HEK293T (cell line): ENCODE results near the gene DHTKD1.
"Not testable (repeated sequence)": the region's sequence is repeated elsewhere in the genome, so short reads cannot be mapped to it uniquely, and the experiment has no call there.

Experiments
- CTCF ChIA-PET: fragments of 350-600 bp; formaldehyde crosslinking; extraction: SDS; loops from one replicate; lab custom pipeline; 2021; ENCODE audit warnings: antibody characterized with exemption, inconsistent platforms; lab: Yijun Ruan, JAX
- POLR2A ChIA-PET: fragments of 350-600 bp; formaldehyde crosslinking; extraction: SDS; loops from one replicate; lab custom pipeline; 2020; ENCODE audit warnings: antibody characterized with exemption, inconsistent platforms; lab: Yijun Ruan, JAX
- DNase-seq: peaks from one replicate; pipeline ENCODE4 v3.0.0; 2012; ENCODE audit warnings: mixed read lengths; ENCODE audit errors: extremely low spot score
- ARNT ChIP-seq: fragments of 450-650 bp; IDR thresholded peaks from 2 replicates; pipeline ENCODE4 v1.6.1; 2017; ENCODE audit warnings: mild to moderate bottlenecking
- BHLHE40 ChIP-seq: fragments of 450-650 bp; IDR thresholded peaks from 2 replicates; pipeline ENCODE4 v1.6.1; 2016; ENCODE audit warnings: mild to moderate bottlenecking, moderate library complexity, borderline replicate concordance
- CTBP1 ChIP-seq: fragments of 450-650 bp; IDR thresholded peaks from 2 replicates; pipeline ENCODE4 v1.6.1; 2016; ENCODE audit warnings: borderline replicate concordance
- ELF4 ChIP-seq: fragments of 450-650 bp; IDR thresholded peaks from 2 replicates; pipeline ENCODE4 v1.6.1; 2017; ENCODE audit warnings: antibody characterized with exemption
- FOXA1 ChIP-seq: fragments of 450-650 bp; IDR thresholded peaks from 2 replicates; pipeline ENCODE4 v1.6.1; 2016; ENCODE audit warnings: mild to moderate bottlenecking
- FOXK2 ChIP-seq: fragments of 450-650 bp; IDR thresholded peaks from 2 replicates; pipeline ENCODE4 v1.6.1; 2016; ENCODE audit warnings: mild to moderate bottlenecking
- FOXM1 ChIP-seq: fragments of 450-650 bp; IDR thresholded peaks from 2 replicates; pipeline ENCODE4 v1.6.1; 2017; ENCODE audit warnings: mild to moderate bottlenecking, borderline replicate concordance
- HDGF ChIP-seq: fragments of 450-650 bp; IDR thresholded peaks from 2 replicates; pipeline ENCODE4 v1.6.1; 2017; ENCODE audit warnings: antibody characterized with exemption, borderline replicate concordance
- L3MBTL2 ChIP-seq: fragments of 450-650 bp; conservative IDR thresholded peaks from 2 replicates; pipeline ENCODE4 v1.6.1; 2016; ENCODE audit warnings: mild to moderate bottlenecking
- LEF1 ChIP-seq: fragments of 450-650 bp; IDR thresholded peaks from 2 replicates; pipeline ENCODE4 v1.6.1; 2017; ENCODE audit warnings: mild to moderate bottlenecking, borderline replicate concordance
- NFRKB ChIP-seq: fragments of 450-650 bp; IDR thresholded peaks from 2 replicates; pipeline ENCODE4 v1.6.1; 2016; ENCODE audit warnings: mild to moderate bottlenecking, moderate library complexity
- SP1 ChIP-seq: fragments of 450-650 bp; IDR thresholded peaks from 2 replicates; pipeline ENCODE4 v1.6.1; 2017
- SUZ12 ChIP-seq: fragments of 450-650 bp; IDR thresholded peaks from 2 replicates; pipeline ENCODE4 v1.6.1; 2016; ENCODE audit warnings: mild to moderate bottlenecking
- TARDBP ChIP-seq: fragments of 450-650 bp; IDR thresholded peaks from 2 replicates; pipeline ENCODE4 v1.6.1; 2016
- ZNF384 ChIP-seq: fragments of 450-650 bp; IDR thresholded peaks from 2 replicates; pipeline ENCODE4 v1.6.1; 2016
- TF ChIP-seq, protein P1 (sequence below): fragments of 450-650 bp; IDR thresholded peaks from 2 replicates; pipeline ENCODE4 v1.6.1; 2016

DHTKD1 gene

DNA sequence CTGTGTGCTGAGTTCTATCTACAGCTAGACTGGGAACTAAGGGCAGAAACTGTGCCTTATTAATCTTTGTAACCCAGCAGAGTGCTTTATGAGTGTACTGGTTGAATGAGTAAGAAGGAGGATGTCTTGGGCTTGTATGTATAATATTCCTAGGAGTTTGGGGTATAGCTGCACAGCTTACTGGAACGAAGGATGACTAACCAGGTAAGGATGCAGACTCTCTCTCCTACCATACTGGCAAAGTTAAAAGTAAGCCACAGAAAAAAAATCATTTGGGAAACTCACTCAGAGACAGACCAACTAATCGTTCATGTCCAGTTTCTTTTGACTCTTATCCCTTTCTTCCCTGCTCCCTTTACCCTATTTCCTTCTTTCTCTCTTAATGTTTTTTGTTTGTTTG lies 1.4 kb upstream of the DHTKD1 start:
- DNase-seq = no peak
- ChIA-PET POLR2A (interaction anchor here (1.0 to 3.0 kb wide), 2 partner anchors 25 to 36 kb away, joined by 3 to 22 read pairs; partner anchors contain the start of gene UPF2), CTCF (no interaction called here)
- TF ChIP-seq CTBP1 (no peak), SP1 (no peak), BHLHE40 (no peak), FOXK2 (no peak), HDGF (no peak), NFRKB (no peak), LEF1 (no peak), TARDBP (no peak), SUZ12 (no peak), FOXM1 (no peak)
- TF ChIP-seq, protein P1, sequence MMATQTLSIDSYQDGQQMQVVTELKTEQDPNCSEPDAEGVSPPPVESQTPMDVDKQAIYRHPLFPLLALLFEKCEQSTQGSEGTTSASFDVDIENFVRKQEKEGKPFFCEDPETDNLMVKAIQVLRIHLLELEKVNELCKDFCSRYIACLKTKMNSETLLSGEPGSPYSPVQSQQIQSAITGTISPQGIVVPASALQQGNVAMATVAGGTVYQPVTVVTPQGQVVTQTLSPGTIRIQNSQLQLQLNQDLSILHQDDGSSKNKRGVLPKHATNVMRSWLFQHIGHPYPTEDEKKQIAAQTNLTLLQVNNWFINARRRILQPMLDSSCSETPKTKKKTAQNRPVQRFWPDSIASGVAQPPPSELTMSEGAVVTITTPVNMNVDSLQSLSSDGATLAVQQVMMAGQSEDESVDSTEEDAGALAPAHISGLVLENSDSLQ = no peak

DNA sequence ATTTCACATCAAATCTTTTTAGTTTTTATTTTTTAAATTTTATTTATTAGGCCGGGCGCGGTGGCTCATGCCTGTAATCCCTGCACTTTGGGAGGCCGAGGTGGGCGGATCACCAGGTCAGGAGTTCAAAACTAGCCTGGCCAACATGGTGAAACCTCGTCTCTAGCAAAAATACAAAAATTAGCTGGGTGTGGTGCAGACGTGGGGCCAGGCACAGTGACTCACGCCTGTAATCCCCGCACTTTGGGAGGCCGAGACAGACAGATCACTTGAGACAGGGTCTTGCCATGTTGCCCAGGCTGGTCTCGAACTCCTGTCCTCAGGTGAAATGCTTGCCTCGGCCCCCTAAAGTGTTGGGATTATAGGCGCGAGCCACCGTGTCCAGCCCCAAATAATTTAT lies 2.7 kb downstream of the DHTKD1 start:
- DNase-seq, CTCF ChIA-PET: not testable (repeated sequence)
- POLR2A ChIA-PET = interaction anchor here (1.2 kb wide), 1 partner anchor 29 kb away, joined by 3 read pairs; the partner anchor contains the start of gene UPF2

DNA sequence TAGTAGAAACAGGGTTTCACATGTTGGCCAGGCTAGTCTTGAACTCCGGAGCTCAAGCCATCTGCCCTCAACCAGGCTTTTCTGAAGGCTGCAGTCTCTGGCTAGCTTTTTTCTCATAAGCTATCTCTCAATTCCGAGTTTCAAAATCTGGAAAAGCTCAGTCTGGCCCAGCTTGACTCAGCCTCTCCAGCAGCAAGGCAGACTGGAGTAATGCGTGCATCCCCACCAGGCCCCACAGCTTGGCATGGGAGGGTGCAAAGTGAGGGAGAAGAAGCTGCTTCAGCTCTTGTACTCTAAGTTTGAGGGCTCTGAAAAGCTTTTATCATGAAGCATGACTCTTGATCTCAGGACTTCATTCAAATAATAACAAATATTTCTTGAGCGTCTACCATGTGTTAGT lies 4.8 kb downstream of the DHTKD1 start:
- ChIA-PET POLR2A (interaction anchor here (1.2 kb wide), 1 partner anchor 30 kb away, joined by 4 read pairs; no protein-coding TSS in a partner anchor), CTCF (no interaction called here)
- no peak for TF ChIP-seq L3MBTL2
- TF ChIP-seq FOXA1 = no peak
- TF ChIP-seq, protein P1 = no peak
- TF ChIP-seq FOXK2 = no peak
- TF ChIP-seq NFRKB = no peak
- TF ChIP-seq BHLHE40 = no peak
- TF ChIP-seq HDGF = no peak
- no peak for DNase-seq

DNA sequence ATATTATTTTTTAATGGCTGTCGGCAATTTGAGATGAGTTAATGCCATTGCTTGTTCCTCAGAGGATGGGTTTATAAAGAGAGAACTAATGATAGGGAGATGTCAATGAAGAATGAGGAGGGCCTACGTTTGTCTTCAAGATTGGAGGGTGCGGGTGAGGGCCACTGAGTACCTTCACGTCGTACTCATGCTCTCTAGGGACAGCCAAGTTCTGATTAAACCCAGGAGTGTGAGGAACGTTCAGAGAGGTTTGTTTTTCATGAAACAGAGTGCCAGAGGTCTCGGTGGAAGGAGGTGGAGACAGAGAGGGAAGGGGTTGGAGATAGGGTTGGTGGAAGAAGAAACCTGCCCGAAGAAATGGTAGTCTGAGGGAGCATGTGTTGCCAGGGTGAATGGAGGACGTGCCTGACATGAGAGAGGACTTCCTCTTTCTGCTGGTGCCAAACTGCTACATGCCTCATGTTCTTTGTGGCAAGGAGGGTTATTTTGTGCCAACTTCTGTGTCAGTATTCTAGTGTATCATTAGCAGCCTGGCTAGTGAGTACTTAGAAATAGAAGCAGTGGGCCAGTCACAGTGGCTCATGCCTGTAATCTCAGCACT lies 8.9 kb downstream of the DHTKD1 start:
- no peak for DNase-seq
- ChIA-PET CTCF (no interaction called here), POLR2A (no interaction called here)
- TF ChIP-seq SP1 = no peak
- no peak for TF ChIP-seq SUZ12
- TF ChIP-seq FOXA1 = no peak

DNA sequence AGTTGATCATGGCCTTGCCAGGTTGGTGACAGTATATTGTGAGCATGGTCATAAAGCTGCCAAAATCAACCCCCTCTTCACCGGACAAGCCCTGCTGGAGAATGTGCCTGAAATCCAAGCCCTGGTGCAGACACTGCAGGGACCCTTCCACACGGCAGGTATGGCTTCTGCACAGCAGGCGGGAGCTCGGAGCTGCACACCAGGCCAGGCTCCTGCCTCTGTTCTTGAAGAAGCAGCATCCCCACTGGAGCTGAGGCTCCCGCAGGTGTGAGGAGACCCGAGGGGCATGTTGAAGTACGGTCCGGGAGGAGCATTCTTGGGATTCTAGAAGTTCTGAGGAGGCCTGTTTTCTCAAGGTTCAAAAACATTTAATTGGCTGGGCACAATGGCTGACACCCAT lies 12.7 kb downstream of the DHTKD1 start:
- no peak for DNase-seq
- ChIA-PET POLR2A (no interaction called here), CTCF (no interaction called here)

DNA sequence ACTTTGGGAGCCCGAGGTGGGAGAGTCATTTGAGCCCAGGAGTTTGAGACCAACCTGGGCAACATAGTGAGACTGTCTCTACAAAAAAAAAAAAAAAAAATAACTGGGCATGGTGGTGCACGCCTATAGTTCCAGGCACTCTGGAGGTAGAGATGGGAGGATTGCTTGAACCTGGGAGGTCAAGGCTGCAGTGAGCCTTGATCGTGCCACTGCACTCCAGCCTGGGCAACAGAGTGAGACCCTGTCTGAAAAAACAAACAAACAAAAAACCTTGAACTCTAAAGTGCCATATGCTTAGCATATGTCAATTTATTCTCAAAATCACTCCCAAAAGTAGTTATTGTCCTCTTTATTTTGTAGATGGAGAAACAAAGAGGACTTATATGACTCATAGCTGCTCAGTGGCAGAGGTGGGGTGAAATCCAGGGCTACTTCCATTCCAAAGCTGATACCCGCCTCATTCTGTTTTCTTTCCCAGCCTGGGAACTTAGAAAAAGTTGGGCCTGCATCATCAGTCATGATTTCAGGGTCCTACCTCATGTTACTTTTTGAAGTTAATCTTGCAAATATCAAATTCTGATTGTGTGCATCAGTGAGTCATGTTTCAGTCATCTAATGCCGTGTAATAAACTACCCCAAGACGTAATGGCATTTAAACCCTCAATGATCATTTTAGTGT lies 13.3 kb downstream of the DHTKD1 start:
- no peak for TF ChIP-seq FOXM1
- TF ChIP-seq, protein P1 = no peak
- TF ChIP-seq NFRKB = no peak
- TF ChIP-seq ELF4 = no peak
- no peak for TF ChIP-seq ZNF384
- no peak for TF ChIP-seq FOXK2
- no peak for TF ChIP-seq TARDBP
- TF ChIP-seq ARNT = no peak
- POLR2A ChIA-PET = no interaction called here
- DNase-seq = no peak
- CTCF ChIA-PET = no interaction called here

More for the DNA sequence above, 12.7 kb downstream of the DHTKD1 start:
- TF ChIP-seq FOXM1 (no peak), TARDBP (no peak), SUZ12 (no peak), BHLHE40 (no peak), SP1 (no peak), HDGF (no peak), NFRKB (no peak), L3MBTL2 (no peak), CTBP1 (no peak), FOXA1 (no peak), ZNF384 (no peak), ARNT (no peak), FOXK2 (no peak), ELF4 (no peak), LEF1 (no peak)
- TF ChIP-seq, protein P1 = no peak
